H1 (cell line): ENCODE measurements around the gene RRP9. TPM values are rescaled to one million over a fixed set of nuclear protein-coding genes. Genes with fewer than 3 reads are reported as not detected.

ENCODE experiments used
- ATF2 ChIP-seq: IDR thresholded peaks from 2 replicates; pipeline ENCODE4 v1.6.1; 2012; ENCODE audit warnings: low read length, inconsistent platforms
- BRCA1 ChIP-seq: IDR thresholded peaks from 2 replicates; pipeline ENCODE4 v1.6.1; 2012; ENCODE audit warnings: low read depth, low read length, improper control_type of control experiment
- CREB1 ChIP-seq: IDR thresholded peaks from 2 replicates; pipeline ENCODE4 v1.6.1; 2012; ENCODE audit warnings: inconsistent platforms
- HDAC2 ChIP-seq, 2 experiments: fragments of 300-600 bp in 1 of 2; sonication (generic) in 1 of 2; IDR thresholded peaks; 2 replicates each; pipeline ENCODE4 v1.6.1; 2011 to 2012; ENCODE audit warnings: low read depth in 2 of 2, low read length in 2 of 2, mild to moderate bottlenecking in 2 of 2, moderate library complexity in 2 of 2, borderline replicate concordance in 1 of 2, inconsistent platforms in 1 of 2
- MAFK ChIP-seq: IDR thresholded peaks from 2 replicates; pipeline ENCODE4 v1.6.1; 2012; ENCODE audit warnings: low read depth, mild to moderate bottlenecking, improper control_type of control experiment, low read length
- RXRA ChIP-seq: IDR thresholded peaks from 2 replicates; pipeline ENCODE4 v1.6.1; 2011; ENCODE audit warnings: low read depth, mild to moderate bottlenecking, low read length, moderate library complexity; ENCODE audit not compliant: insufficient read depth
- SIX5 ChIP-seq: IDR thresholded peaks from 2 replicates; pipeline ENCODE4 v1.6.1; 2011; ENCODE audit warnings: mild to moderate bottlenecking, low read depth, low read length
- TEAD4 ChIP-seq: IDR thresholded peaks from 2 replicates; pipeline ENCODE4 v1.6.1; 2012; ENCODE audit warnings: low read depth, low read length, inconsistent platforms, mixed read lengths
- polyA plus RNA-seq, 7 experiments: library from polyadenylated mRNA; depleted of rRNA in 3 of 7; stranded (reverse) in 5 of 7; unstranded in 2 of 7; fragments of >200 nt in 5 of 7; fragments of 200-250 nt in 2 of 7; gene quantifications; 1 replicate in 5 of 7; 2 replicates in 1 of 7; 4 replicates in 1 of 7; pipeline versions ENCODE4 v1.2.1 to v1.2.3, GENCODE V29; 2011 to 2013; ENCODE audit warnings: missing spikeins in 2 of 7, mixed read lengths in 2 of 7
- total RNA-seq: library from RNA; stranded (reverse); fragmentation: NEBNext Ultra II Directional; extraction: Animal tissue kit (Norgen Biotek cat#: 25700); gene quantifications from 2 replicates; pipeline ENCODE4 v1.2.1, GENCODE V29; 2021
- TF ChIP-seq, protein P1 (sequence below): fragments of 300-600 bp; sonication (generic); IDR thresholded peaks from 2 replicates; pipeline ENCODE4 v1.7.1; 2012; ENCODE audit warnings: low read length, moderate library complexity, mild to moderate bottlenecking, inconsistent platforms; ENCODE audit not compliant: insufficient replicate concordance
- TF ChIP-seq, protein P2 (sequence below): IDR thresholded peaks from 2 replicates; pipeline ENCODE4 v1.6.1; 2012; ENCODE audit warnings: inconsistent platforms

RRP9 gene
- total and polyA plus RNA-seq, 2 of the 8 experiments (the other 6 are each of a cell fraction or from before 2014, with no cell fraction given), result 55.6 to 68.9 TPM

- TF ChIP-seq, protein P1, sequence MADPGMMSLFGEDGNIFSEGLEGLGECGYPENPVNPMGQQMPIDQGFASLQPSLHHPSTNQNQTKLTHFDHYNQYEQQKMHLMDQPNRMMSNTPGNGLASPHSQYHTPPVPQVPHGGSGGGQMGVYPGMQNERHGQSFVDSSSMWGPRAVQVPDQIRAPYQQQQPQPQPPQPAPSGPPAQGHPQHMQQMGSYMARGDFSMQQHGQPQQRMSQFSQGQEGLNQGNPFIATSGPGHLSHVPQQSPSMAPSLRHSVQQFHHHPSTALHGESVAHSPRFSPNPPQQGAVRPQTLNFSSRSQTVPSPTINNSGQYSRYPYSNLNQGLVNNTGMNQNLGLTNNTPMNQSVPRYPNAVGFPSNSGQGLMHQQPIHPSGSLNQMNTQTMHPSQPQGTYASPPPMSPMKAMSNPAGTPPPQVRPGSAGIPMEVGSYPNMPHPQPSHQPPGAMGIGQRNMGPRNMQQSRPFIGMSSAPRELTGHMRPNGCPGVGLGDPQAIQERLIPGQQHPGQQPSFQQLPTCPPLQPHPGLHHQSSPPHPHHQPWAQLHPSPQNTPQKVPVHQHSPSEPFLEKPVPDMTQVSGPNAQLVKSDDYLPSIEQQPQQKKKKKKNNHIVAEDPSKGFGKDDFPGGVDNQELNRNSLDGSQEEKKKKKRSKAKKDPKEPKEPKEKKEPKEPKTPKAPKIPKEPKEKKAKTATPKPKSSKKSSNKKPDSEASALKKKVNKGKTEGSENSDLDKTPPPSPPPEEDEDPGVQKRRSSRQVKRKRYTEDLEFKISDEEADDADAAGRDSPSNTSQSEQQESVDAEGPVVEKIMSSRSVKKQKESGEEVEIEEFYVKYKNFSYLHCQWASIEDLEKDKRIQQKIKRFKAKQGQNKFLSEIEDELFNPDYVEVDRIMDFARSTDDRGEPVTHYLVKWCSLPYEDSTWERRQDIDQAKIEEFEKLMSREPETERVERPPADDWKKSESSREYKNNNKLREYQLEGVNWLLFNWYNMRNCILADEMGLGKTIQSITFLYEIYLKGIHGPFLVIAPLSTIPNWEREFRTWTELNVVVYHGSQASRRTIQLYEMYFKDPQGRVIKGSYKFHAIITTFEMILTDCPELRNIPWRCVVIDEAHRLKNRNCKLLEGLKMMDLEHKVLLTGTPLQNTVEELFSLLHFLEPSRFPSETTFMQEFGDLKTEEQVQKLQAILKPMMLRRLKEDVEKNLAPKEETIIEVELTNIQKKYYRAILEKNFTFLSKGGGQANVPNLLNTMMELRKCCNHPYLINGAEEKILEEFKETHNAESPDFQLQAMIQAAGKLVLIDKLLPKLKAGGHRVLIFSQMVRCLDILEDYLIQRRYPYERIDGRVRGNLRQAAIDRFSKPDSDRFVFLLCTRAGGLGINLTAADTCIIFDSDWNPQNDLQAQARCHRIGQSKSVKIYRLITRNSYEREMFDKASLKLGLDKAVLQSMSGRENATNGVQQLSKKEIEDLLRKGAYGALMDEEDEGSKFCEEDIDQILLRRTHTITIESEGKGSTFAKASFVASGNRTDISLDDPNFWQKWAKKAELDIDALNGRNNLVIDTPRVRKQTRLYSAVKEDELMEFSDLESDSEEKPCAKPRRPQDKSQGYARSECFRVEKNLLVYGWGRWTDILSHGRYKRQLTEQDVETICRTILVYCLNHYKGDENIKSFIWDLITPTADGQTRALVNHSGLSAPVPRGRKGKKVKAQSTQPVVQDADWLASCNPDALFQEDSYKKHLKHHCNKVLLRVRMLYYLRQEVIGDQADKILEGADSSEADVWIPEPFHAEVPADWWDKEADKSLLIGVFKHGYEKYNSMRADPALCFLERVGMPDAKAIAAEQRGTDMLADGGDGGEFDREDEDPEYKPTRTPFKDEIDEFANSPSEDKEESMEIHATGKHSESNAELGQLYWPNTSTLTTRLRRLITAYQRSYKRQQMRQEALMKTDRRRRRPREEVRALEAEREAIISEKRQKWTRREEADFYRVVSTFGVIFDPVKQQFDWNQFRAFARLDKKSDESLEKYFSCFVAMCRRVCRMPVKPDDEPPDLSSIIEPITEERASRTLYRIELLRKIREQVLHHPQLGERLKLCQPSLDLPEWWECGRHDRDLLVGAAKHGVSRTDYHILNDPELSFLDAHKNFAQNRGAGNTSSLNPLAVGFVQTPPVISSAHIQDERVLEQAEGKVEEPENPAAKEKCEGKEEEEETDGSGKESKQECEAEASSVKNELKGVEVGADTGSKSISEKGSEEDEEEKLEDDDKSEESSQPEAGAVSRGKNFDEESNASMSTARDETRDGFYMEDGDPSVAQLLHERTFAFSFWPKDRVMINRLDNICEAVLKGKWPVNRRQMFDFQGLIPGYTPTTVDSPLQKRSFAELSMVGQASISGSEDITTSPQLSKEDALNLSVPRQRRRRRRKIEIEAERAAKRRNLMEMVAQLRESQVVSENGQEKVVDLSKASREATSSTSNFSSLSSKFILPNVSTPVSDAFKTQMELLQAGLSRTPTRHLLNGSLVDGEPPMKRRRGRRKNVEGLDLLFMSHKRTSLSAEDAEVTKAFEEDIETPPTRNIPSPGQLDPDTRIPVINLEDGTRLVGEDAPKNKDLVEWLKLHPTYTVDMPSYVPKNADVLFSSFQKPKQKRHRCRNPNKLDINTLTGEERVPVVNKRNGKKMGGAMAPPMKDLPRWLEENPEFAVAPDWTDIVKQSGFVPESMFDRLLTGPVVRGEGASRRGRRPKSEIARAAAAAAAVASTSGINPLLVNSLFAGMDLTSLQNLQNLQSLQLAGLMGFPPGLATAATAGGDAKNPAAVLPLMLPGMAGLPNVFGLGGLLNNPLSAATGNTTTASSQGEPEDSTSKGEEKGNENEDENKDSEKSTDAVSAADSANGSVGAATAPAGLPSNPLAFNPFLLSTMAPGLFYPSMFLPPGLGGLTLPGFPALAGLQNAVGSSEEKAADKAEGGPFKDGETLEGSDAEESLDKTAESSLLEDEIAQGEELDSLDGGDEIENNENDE, result no peak
- TF ChIP-seq RXRA (no peak), SIX5 (no peak), HDAC2 (IDR thresholded peaks at IDR 0.05; ENCODE audit: borderline replicate concordance in 1 of 2, low read depth in 2 of 2, low read length in 2 of 2) (no peak), TEAD4 (no peak), CREB1 (no peak), MAFK (no peak), ATF2 (no peak), BRCA1 (no peak)
- TF ChIP-seq, protein P2, sequence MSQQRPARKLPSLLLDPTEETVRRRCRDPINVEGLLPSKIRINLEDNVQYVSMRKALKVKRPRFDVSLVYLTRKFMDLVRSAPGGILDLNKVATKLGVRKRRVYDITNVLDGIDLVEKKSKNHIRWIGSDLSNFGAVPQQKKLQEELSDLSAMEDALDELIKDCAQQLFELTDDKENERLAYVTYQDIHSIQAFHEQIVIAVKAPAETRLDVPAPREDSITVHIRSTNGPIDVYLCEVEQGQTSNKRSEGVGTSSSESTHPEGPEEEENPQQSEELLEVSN, result no peak
These were observed 33.7 kb downstream of the RRP9 start (continued) for GRCh38 chr3:51908026-51908425.
